ENCODE data around the gene JTB.
A peak's percentile ranks its signal among the peaks of the same experiment; 100 is the strongest.
"Not testable (repeated sequence)": the region's sequence is repeated elsewhere in the genome, so short reads cannot be mapped to it uniquely, and the experiment has no call there.

Gene JTB

GRCh38 chr1:153977250-153978240 lies at the start of gene JTB:
Gene JTB, minus strand, starts transcription at chr1:153977674. Its CDS starts 422 bp downstream, at chr1:153977252.
- peak; percentile 95 for DNase-seq

- DNase-seq, result no peak
Observed at GRCh38 chr1:154019940-154020339, 42.5 kb upstream of the JTB start.

GRCh38 chr1:154019269-154019668 lies 41.8 kb upstream of the JTB start:
- DNase-seq, result no peak

- DNase-seq, result no peak
Observed at GRCh38 chr1:154014154-154014907, 36.9 kb upstream of the JTB start.

GRCh38 chr1:154012543-154012942 lies 35.1 kb upstream of the JTB start:
- DNase-seq, result not testable (repeated sequence)

DNA sequence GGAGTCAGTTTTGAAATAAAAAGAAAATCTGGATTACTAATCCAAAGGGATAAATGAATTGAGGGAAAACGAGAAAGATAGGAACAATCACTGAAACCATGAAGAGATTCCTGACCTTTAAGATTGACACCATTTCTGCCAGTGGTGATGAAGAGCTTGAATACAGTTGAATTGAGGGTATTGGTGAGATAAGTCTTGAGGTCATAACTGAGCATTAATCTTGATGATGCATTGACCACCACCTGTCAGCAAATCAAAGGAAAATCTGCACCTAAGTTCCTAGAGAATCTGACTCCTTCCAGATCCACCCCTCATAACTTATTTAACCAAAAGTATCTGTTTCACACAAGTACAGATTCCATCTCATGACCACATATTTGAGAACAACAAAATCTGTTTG lies 34.7 kb upstream of the JTB start:
- DNase-seq, result no peak

GRCh38 chr1:154006136-154006535 lies 28.7 kb upstream of the JTB start:
- no peak for DNase-seq

- no peak for DNase-seq
Observed at GRCh38 chr1:154000420-154000819, 22.9 kb upstream of the JTB start.

DNA sequence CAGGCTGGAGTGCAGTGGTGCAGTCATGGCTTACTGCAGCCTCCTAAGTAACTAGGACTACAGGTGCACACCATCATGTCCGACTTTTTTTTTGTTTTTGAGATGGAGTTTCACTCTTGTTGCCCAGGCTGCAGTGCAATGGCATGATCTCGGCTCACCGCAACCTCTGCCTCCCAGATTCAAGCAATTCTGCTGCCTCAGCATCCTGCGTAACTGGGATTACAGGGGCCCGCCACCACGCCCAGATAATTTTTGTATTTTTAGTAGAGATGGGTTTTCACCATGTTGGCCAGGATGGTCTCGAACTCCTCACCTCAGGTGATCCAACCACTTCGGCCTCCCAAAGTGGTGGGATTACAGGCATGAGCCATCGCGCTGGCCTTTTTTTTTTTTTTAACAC lies 19.4 kb upstream of the JTB start:
- not testable (repeated sequence) for DNase-seq

GRCh38 chr1:153995640-153996039 lies 18.2 kb upstream of the JTB start:
- DNase-seq, result no peak

DNA sequence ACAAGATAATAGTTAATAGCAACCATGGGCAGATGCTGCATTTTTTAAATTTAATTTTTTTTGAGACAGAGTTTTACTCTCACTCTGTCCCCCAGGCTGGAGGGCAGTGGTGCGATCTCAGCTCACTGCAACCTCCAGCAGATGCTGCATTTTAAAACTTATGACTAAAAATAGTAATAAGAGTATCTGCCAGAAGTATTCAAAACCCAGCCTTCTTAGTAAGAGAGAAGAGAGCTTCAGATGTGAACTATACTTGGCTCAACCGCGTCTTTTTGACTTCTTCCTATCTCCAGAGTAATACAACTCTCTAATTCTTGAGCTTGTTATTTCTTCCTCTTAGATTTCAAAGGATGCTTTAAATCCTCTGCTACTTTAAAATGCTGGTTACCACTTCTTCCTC lies 17.7 kb upstream of the JTB start:
- DNase-seq, result no peak

DNA sequence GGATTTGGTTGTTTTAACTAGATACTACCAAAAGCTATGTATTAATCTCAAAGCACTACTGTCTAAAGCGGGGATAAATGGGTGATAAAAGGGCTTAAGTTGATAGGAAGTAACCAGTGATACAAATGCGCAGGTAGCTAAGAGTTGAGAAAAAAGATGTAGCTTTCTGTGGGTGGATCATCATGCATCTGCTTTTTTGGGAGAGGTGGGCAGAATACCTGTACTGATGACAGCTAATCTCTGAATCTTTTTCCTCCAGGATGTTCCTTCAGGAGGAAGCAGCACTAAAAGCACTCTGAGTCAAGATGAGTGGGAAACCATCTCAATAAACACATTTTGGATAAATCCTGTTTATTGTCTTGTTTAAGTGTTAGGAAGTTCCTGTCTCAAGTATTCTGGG lies 14.3 kb upstream of the JTB start:
- no peak for DNase-seq

- no peak for DNase-seq
Observed at GRCh38 chr1:153991151-153991630, 13.7 kb upstream of the JTB start.

DNA sequence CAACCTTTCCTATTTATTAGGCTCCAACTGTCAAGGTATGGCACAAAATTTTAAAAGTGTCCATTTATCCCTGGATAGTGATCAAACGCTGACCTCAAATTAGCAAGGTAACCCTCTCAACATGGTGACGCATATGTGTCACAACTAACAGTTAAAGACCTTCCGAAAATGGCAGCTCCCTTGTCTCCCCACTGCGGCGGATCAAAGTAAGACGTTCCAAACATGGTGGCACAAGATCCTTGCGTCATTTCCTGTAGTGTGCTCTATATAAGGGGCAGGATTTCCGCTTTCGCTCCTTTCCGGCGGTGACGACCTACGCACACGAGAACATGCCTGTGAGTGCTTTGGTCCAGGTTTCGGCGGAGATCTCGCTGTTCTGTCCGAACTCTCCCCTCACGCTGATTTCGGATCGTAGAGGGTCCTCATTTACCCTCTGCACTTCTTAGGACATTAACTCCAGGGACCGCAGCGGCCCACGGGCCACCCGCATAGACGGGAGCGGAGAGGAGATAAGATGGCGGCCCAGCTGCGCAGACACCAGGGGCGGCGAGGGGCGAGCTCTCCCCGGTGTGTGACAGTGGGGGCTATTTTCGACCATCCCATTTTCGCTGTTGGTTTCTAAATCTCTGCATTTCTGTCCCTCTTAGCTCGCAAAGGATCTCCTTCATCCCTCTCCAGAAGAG lies 13.1 kb upstream of the JTB start, which contains the start of gene RPS27:
Gene RPS27 (plus strand): TSS at position 295 of the 683 bp plus-strand sequence. CDS start 35 bp downstream, at position 330.
- peak; percentile 100 for DNase-seq

- no peak for DNase-seq
Observed at GRCh38 chr1:153987621-153988020, 10.1 kb upstream of the JTB start.

DNA sequence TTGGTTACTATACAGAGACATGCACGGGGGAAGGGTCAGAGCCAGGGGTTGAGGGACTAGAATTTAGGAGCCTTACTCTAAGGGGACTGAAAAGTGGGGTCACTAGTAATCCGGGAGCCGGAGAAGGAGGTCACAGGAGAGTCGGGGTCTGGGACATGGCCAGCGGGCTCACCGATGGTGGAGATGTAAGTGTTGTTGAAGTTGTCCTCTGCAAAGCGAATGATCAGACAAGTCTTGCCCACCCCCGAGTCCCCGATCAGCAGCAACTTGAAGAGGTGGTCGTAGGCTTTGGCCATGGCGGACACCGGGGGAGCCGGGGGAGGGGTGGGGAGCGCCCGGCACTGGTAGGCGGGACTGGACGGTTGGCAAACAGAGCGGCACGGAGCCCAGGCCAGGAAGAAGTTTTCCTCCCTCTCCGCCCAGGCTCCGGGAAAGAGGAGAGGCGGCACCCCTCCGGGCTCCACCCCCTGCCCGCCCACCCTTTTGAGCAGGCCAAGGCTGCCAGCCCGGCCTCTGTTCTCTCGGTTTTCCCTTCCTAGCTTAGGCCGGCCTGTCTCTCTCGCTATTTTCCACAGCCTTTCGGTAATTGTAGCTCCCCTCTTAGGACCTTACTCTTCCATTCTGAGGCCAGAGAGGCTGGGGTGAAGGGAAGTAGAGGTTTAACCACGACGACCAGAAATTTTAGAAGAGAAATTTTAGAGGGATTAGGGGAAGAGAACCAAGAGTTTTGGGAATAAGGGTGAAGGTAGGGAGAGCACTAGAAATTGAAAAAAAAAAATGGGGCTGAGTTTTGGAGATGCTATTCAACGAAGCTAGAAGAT lies 8.7 kb upstream of the JTB start, which contains the start of gene RAB13:
Gene RAB13 (minus strand): TSS at position 399 of the 821 bp plus-strand sequence. CDS start 103 bp downstream, at position 296.
- DNase-seq, result peak; percentile 88

- no peak for DNase-seq
Observed at GRCh38 chr1:153985341-153985912, 8.0 kb upstream of the JTB start.

DNA sequence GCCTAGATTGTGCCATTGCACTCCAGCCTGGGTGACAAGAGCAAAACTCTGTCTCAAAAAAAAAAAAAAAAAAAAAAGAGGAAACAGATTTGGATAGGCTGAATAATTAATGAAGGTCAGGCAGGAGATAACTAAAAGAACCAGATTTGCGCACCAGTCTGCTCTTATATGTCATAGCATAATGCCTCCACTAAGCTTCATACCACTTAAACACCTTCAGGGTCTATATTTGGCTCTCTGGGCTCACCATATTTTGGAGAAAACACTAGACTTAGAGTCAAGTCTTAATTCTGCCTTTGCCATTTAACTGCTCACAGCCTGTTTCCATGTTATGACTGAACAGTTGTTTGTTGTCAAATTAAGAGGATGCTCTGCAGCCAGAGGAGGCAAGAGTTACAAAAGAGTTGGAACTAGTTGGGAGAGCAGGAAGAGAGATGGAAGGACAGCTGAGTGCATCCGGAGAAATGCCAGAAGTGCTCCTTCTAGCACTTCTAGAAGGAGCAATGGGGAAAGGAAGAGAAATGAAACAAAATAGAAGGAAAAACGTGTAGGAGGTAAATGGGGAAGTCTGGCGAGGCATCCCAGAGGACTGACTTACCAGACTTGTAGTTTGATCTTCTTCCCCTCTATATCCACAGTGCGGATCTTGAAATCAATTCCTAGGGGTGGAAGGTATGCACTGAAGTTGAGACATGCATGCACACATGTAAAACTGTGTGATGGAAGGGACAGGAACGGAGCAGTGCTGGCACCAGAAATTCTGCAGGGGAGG lies 6.8 kb upstream of the JTB start:
- no peak for DNase-seq

DNA sequence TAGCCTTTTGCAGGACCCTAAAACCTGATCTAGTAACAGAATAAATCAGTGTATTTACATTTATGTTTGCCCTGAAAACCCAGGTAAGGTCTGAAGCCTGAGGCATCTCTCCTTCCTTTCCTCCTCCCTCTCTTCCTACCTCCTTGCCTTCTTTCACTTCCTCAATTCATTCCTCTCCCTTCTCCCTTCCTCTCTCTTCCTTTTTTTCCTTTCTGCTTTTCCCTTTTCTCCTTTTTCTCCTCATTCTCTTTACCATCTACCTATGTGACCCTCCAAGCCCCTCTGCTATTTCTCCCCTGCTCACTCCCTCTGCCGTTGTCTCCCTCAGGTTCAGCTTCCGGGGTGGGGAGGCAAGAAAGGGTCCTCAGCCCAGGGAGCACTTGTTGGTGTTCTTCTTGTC lies 4.3 kb upstream of the JTB start:
- DNase-seq, result not testable (repeated sequence)

- DNase-seq, result not testable (repeated sequence)
Observed at GRCh38 chr1:153979091-153979490, 1.6 kb upstream of the JTB start.
